Adrenal gland (tissue), 12 donors: ENCODE results near the gene GMCL1. TPM values are rescaled to one million over a fixed set of nuclear protein-coding genes. Genes with fewer than 3 reads are reported as not detected.

ENCODE experiments used
- DNase-seq, 7 donors: peaks; one replicate each; pipeline ENCODE4 v3.0.0-alpha.2; 2019 to 2020
- H3K27ac ChIP-seq, 5 donors: fragments of 200-600 bp; sonication (generic) in 4 of 5; 1 replicate in 3 of 5; 2 replicates in 2 of 5; pipeline versions ENCODE4 v1.5.1 to v1.8.0; 2016 to 2020; ENCODE audit warnings: mild to moderate bottlenecking in 1 of 5
- H3K27me3 ChIP-seq: fragments of 200-600 bp; 2 replicates; pipeline ENCODE4 v1.8.0; 2021
- H3K36me3 ChIP-seq, 2 donors: fragments of 200-600 bp; replicated peaks in 1 of 2; 1 replicate in 1 of 2; 2 replicates in 1 of 2; pipeline versions ENCODE4 v1.5.1 to v1.8.0; 2018 to 2022
- H3K4me1 ChIP-seq, 2 donors: fragments of 200-600 bp; replicated peaks in 1 of 2; 1 replicate in 1 of 2; 2 replicates in 1 of 2; pipeline versions ENCODE4 v1.5.1 to v1.8.0; 2018 to 2021
- H3K4me3 ChIP-seq, 4 donors: fragments of 200-600 bp; sonication (generic) in 3 of 4; one replicate each; pipeline ENCODE4 v1.5.1; 2016 to 2018
- H3K9me3 ChIP-seq, 3 donors: fragments of 200-600 bp; sonication (generic) in 1 of 3; replicated peaks in 1 of 3; 1 replicate in 2 of 3; 2 replicates in 1 of 3; pipeline versions ENCODE4 v1.5.1 to v1.8.0; 2016 to 2021
- CTCF ChIP-seq, 6 experiments: fragments of 450-650 bp in 4 of 6; fragments of 200-600 bp in 2 of 6; sonication (generic) in 1 of 6; IDR thresholded peaks; 1 replicate in 5 of 6; 2 replicates in 1 of 6; pipeline versions ENCODE4 v1.5.1 to v1.8.0; 2016 to 2021; ENCODE audit warnings: antibody characterized with exemption in 6 of 6, mild to moderate bottlenecking in 2 of 6, moderate library complexity in 1 of 6
- POLR2A ChIP-seq, 2 donors: fragments of 450-650 bp; IDR thresholded peaks; one replicate each; pipeline ENCODE4 v1.6.1; 2017; ENCODE audit warnings: antibody characterized with exemption in 2 of 2, mild to moderate bottlenecking in 2 of 2, moderate library complexity in 1 of 2
- WGBS, 4 donors: extraction: QIAGEN DNeasy Blood & Tissue Kit in 2 of 4; methylation state at CpG; one replicate each; pipeline versions ENCODE4 v1.1.5 to v1.1.7; 2013 to 2017; 5-methylcytosine and 5-hydroxymethylcytosine counted together
- intact Hi-C, 2 donors: fragments of 100-400 bp; cut with DNase I; formaldehyde crosslinking; loops; one replicate each; pipeline versions ENCODE4 v1.14.1 to v1.15.0; 2022 to 2023
- polyA plus RNA-seq, 3 donors: library from polyadenylated mRNA; stranded (reverse); fragments of 200-250 nt in 2 of 3; fragments of 350-450 nt in 1 of 3; fragmentation: Illumina TruSeq in 1 of 3; extraction: RNeasy Lipid Tissue Mini Kit (QIAGEN cat#74804) in 1 of 3; gene quantifications; one replicate each; pipeline ENCODE4 v1.2.3, GENCODE V29; 2013 to 2014
- total RNA-seq, 9 donors: library from RNA; depleted of rRNA in 4 of 9; stranded (reverse); fragments of >200 nt in 4 of 9; fragments of 120-200 nt in 1 of 9; fragmentation: NEBNext Ultra II Directional in 1 of 9; extraction: Animal tissue kit (Norgen Biotek cat#: 25700) in 1 of 9; gene quantifications; one replicate each; pipeline versions ENCODE4 v1.1.0 to v1.2.4, GENCODE V29; 2013 to 2023
- donor health status: healthy with polysubstance abuse.
- donor health status: Bipolar disorder and iron deficiency.
- donor health status: DM: yes; HTN: yes; CAD: no.
- donor health status: DM: no; HTN: no; CAD: no.
- donor health status: DM: no; HTN: no; CAD: no.
- donor health status: DM: yes; HTN: yes; CAD: no.

The GMCL1 gene
- total and polyA plus RNA-seq, 12 donors: 2.8 to 14.9 (median 10.2) TPM

GRCh38 chr2:69833752-69834151 is 4.3 kb downstream of the GMCL1 start:
- no peak overlapping the region for H3K27ac ChIP-seq
- H3K27me3 ChIP-seq: no peaks in the 10 kb centered on the region
- intact Hi-C loops: no loop called here
- WGBS, 4 donors: 79 to 85% (median 82%) methylated on average over 3 of the region's 3 CpGs
- H3K36me3 ChIP-seq: no peaks in the 10 kb centered on the region
- no peak overlapping the region for H3K4me3 ChIP-seq
- DNase-seq: no peak
- H3K9me3 ChIP-seq: no peaks in the 10 kb centered on the region
- TF ChIP-seq CTCF (IDR thresholded peaks at IDR 0.05) (no peak), POLR2A (IDR thresholded peaks at IDR 0.05) (no peak)
- H3K4me1 ChIP-seq: peaks cover 1 to 12% of the 10 kb centered on the region in 2 donors

GRCh38 chr2:69835666-69836065 is 6.2 kb downstream of the GMCL1 start:
- H3K36me3 ChIP-seq: peaks cover 0 to 11% of the 10 kb centered on the region in 2 donors
- H3K27ac ChIP-seq: no peak overlapping the region
- H3K9me3 ChIP-seq: no peaks in the 10 kb centered on the region
- no peak for DNase-seq
- peaks cover 0 to 5% of the 10 kb centered on the region in 2 donors for H3K4me1 ChIP-seq
- WGBS, 4 donors: 84 to 97% (median 92%) methylated on average over 2 of the region's 2 CpGs
- no peak overlapping the region for H3K4me3 ChIP-seq
- no peaks in the 10 kb centered on the region for H3K27me3 ChIP-seq
- intact Hi-C loops: no loop called here
- TF ChIP-seq POLR2A (IDR thresholded peaks at IDR 0.05) (no peak), CTCF (IDR thresholded peaks at IDR 0.05) (no peak)

GRCh38 chr2:69836316-69836715 is 6.9 kb downstream of the GMCL1 start:
- no peak for DNase-seq
- Histone ChIP-seq H3K4me1 (no peaks in the 10 kb centered on the region), H3K36me3 (peaks cover 0 to 16% of the 10 kb centered on the region in 2 donors), H3K9me3 (no peaks in the 10 kb centered on the region), H3K27me3 (no peaks in the 10 kb centered on the region), H3K4me3 (no peak overlapping the region), H3K27ac (no peak overlapping the region)
- WGBS, 4 donors: 70 to 86% (median 78%) methylated on average over 5 of the region's 5 CpGs
- TF ChIP-seq POLR2A (IDR thresholded peaks at IDR 0.05) (no peak), CTCF (IDR thresholded peaks at IDR 0.05) (no peak)
- intact Hi-C loops: no loop called here

GRCh38 chr2:69837533-69837932 is 8.1 kb downstream of the GMCL1 start:
- intact Hi-C loops: no loop called here
- H3K4me1 ChIP-seq: no peaks in the 10 kb centered on the region
- no peak overlapping the region for H3K27ac ChIP-seq
- no peak overlapping the region for H3K4me3 ChIP-seq
- DNase-seq: no peak
- TF ChIP-seq CTCF (IDR thresholded peaks at IDR 0.05) (no peak), POLR2A (IDR thresholded peaks at IDR 0.05) (no peak)
- peaks cover 0 to 19% of the 10 kb centered on the region in 2 donors for H3K36me3 ChIP-seq
- 95 to 98% (median 97%) methylated on average over 2 of the region's 2 CpGs for WGBS, 4 donors
- no peaks in the 10 kb centered on the region for H3K27me3 ChIP-seq
- peaks cover 0 to 3% (median 0%) of the 10 kb centered on the region in 3 donors for H3K9me3 ChIP-seq
